ENCODE data around the gene GREM2. TPM values are rescaled to one million over a fixed set of nuclear protein-coding genes. Genes with fewer than 3 reads are reported as not detected.

GREM2 gene
- total RNA-seq, 4 donors from 2014 or later: 0.22 TPM; not detected in 3

DNA sequence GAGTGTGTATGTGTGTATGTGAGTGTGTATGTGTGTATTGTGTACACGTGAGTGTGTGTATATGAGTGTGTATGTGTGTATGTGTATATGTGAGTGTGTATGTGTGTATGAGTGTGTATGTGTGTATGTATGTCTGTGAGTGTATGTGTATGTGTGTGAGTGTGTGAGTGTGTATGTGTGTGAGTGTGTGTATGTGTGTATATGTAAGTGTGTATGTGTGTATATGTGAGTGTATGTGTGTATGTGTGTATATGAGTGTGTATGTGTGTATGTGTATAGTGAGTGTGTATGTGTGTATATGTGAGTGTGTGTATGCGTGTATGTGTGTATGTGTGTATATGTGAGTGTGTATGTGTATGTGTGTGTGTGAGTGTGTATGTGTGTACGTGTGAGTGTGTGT is 49.2 kb downstream of the GREM2 start:
- TF ChIP-seq, protein P1, sequence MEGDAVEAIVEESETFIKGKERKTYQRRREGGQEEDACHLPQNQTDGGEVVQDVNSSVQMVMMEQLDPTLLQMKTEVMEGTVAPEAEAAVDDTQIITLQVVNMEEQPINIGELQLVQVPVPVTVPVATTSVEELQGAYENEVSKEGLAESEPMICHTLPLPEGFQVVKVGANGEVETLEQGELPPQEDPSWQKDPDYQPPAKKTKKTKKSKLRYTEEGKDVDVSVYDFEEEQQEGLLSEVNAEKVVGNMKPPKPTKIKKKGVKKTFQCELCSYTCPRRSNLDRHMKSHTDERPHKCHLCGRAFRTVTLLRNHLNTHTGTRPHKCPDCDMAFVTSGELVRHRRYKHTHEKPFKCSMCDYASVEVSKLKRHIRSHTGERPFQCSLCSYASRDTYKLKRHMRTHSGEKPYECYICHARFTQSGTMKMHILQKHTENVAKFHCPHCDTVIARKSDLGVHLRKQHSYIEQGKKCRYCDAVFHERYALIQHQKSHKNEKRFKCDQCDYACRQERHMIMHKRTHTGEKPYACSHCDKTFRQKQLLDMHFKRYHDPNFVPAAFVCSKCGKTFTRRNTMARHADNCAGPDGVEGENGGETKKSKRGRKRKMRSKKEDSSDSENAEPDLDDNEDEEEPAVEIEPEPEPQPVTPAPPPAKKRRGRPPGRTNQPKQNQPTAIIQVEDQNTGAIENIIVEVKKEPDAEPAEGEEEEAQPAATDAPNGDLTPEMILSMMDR (IDR thresholded peaks at IDR 0.05; ENCODE audit: low read depth): no peak

DNA sequence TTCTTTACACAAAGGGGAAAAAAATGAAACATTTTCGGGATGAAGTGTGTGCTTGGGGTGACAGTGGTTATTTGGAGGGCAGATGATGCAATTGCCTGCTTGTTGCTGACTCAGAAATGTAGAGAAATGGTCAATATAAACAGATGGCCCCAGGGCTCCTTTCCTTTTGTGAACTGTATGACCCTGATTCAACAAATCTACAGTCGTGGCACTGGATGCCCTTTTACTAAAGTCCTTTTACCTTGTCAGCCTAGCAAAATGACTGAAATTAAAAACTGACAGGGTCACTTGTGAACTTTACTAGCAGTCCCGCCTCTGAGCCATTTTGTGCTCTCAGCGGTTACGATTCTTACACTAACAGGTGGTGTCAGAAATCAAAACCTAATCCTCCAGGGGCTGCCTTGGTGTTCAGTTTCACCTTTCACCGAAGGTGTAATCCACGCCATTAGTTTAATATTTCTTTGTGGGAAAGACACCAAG is 49.8 kb downstream of the GREM2 start:
- TF ChIP-seq, protein P1 (IDR thresholded peaks at IDR 0.05; ENCODE audit: low read depth): no peak

DNA sequence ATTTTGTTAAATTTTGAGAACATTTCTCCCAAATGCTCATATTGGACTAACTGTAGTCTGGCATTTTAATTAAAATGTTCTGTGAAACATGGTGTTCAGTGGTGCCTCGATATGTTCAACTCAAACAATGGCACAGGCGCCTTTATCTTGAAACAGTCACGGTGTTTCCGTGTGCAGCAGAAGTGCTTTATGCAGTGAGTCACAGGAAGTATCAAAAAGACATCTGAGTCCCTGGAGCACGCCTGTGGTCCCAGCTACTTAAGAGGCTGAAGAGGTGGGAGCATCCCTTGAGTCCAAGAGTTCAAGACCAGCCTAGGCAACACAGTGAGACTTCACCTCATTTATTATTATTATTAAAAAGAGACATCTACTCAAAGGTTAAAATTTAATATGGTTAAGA is 52.2 kb downstream of the GREM2 start:
- TF ChIP-seq, protein P1 (IDR thresholded peaks at IDR 0.05; ENCODE audit: low read depth): no peak

DNA sequence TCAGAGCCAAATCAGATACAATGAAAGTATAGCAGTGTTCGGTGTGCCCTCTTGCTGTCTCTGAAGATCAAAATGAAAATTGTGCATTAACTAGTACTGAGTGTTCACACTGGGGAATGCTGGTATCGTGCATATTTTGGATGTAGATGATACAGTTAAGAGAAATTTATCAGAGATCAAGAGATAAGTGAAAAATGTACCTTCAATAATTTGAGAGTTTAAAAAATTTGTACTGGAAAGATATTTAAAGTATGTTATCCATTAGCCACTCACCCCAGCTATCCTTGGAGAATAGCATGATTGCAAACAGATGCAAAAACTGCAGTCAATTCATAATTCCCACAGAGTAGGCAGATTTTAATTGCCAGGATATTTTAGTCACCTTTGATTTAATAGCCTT is 56.4 kb downstream of the GREM2 start:
- TF ChIP-seq, protein P1 (IDR thresholded peaks at IDR 0.05; ENCODE audit: low read depth): no peak

DNA sequence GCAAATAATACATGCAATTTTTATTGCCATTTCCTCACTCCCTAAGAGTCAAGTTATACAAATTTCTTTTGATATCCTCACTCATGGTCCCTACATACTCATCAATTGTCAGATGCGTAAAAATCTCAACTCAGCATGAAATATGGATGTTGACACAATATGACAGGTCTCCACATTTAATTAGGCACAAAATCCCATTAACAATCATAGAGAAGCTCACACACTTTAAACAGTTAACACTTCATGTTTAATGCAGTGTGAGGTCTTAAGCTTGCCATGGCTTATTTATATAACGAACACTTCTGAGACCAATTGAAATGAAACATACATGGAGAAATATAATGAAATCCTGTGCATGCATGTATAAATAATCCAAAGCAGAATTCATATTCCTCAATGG is 58.6 kb downstream of the GREM2 start:
- TF ChIP-seq, protein P1 (IDR thresholded peaks at IDR 0.05; ENCODE audit: low read depth): no peak

DNA sequence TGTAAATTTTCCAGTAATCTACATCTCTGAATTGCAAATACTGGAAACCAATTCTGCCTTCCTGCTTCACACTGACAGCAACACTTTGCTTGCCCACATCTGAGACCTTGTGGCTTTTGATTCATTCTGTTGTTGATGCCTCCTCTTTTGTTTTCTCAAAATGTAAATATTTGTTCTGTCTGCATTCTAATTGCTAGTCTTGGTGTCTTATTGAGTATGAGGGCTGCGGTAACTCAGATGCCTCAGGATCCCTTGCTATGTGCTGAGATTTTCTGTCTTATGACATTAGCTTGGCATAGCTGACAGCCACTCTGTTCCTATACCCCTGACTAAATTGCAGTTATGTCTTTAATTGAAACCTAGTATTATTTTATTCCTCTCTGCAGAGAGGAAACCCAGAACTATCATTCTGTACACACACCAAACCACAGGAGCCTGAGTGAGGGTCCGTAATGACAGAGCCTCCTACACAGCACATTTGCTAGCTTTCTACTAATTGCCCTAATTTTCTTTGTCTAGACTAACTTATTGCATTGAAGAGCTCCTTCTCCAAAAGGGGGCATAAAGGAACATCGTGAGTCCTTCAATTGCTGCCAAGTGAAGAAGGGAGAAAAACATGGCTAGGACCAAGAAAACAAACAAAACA is 72.1 kb downstream of the GREM2 start:
- TF ChIP-seq, protein P1 (IDR thresholded peaks at IDR 0.05; ENCODE audit: low read depth): no peak

DNA sequence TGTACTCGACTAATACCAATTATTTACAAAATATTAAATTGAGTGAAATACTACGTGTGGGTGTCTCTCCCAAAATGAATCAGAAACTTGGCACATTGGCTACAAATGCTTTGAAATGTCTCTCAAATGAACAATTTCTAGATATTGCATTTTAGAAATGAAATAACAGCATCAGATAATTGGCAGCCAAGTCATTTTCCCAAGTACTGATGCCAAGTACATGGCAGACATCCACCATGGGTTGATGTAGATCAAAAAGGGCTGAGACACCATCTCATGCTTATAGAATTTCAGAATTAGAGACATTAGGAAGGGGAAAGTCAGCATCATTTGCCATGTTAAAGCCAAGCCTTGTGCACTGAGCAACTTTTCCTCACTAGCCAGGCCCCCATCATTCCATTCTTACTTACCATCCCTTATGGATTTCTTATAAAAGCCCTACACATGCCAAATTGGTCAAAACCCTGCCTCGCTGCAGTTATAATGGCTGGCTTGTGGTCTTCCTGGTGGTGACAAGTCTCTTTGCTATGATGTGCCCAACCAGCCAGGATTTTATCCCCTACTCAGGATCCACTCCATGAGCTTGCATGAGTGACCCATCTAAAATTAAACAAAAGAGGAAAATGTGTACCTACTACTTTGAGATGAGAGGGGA is 73.1 kb downstream of the GREM2 start:
- TF ChIP-seq, protein P1 (IDR thresholded peaks at IDR 0.05; ENCODE audit: low read depth): no peak

Measured in subcutaneous adipose tissue (tissue), 4 donors.